ENCODE measurements around the gene ARHGEF12. TPM values are rescaled to one million over a fixed set of nuclear protein-coding genes. Genes with fewer than 3 reads are reported as not detected.

Gene ARHGEF12
- total RNA-seq, 2 donors from 2014 or later, result 46.5 to 71.1 TPM

GRCh38 chr11:120513436-120514315 is 177.5 kb downstream of the ARHGEF12 start:
- H3K4me1 ChIP-seq, result no peaks in the 10 kb centered on the region
- ATAC-seq (no peak), DNase-seq (no peak)
- peaks cover 0 to 3% of the 10 kb centered on the region in 2 donors for H3K27me3 ChIP-seq
- H3K4me3 ChIP-seq, result no peak overlapping the region
- no peak overlapping the region for H3K27ac ChIP-seq
- intact Hi-C loops (cut with DNase I), result loop anchor here (5.0 to 10.0 kb wide), 3 partner anchors 169 to 441 kb away; no protein-coding TSS in a partner anchor
- H3K9me3 ChIP-seq, result no peaks in the 10 kb centered on the region
- H3K36me3 ChIP-seq (replicated peaks in 1 of 2; ENCODE audit: insufficient read depth in 1 of 2, low read depth in 2 of 2), result no peaks in the 10 kb centered on the region
- TF ChIP-seq, protein P1, sequence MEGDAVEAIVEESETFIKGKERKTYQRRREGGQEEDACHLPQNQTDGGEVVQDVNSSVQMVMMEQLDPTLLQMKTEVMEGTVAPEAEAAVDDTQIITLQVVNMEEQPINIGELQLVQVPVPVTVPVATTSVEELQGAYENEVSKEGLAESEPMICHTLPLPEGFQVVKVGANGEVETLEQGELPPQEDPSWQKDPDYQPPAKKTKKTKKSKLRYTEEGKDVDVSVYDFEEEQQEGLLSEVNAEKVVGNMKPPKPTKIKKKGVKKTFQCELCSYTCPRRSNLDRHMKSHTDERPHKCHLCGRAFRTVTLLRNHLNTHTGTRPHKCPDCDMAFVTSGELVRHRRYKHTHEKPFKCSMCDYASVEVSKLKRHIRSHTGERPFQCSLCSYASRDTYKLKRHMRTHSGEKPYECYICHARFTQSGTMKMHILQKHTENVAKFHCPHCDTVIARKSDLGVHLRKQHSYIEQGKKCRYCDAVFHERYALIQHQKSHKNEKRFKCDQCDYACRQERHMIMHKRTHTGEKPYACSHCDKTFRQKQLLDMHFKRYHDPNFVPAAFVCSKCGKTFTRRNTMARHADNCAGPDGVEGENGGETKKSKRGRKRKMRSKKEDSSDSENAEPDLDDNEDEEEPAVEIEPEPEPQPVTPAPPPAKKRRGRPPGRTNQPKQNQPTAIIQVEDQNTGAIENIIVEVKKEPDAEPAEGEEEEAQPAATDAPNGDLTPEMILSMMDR (IDR thresholded peaks at IDR 0.05), result no peak
- no peak for TF ChIP-seq POLR2A (IDR thresholded peaks at IDR 0.05)
- 49 to 55% methylated on average over 18 to 19 of the region's 19 CpGs for WGBS, 2 donors

- DNase-seq (no peak), ATAC-seq (no peak)
- Histone ChIP-seq H3K4me1 (no peaks in the 10 kb centered on the region), H3K36me3 (replicated peaks in 1 of 2; ENCODE audit: insufficient read depth in 1 of 2, low read depth in 2 of 2) (no peaks in the 10 kb centered on the region), H3K27ac (no peak overlapping the region), H3K4me3 (no peak overlapping the region), H3K27me3 (peaks cover 0 to 3% of the 10 kb centered on the region in 2 donors), H3K9me3 (no peaks in the 10 kb centered on the region)
- intact Hi-C loops (cut with DNase I), result loop anchor here (5.0 to 10.0 kb wide), 3 partner anchors 168 to 440 kb away; no protein-coding TSS in a partner anchor
- no peak for TF ChIP-seq POLR2A (IDR thresholded peaks at IDR 0.05)
- TF ChIP-seq, protein P1 (IDR thresholded peaks at IDR 0.05), result no peak
- 70 to 80% methylated on average over 13 to 14 of the region's 14 CpGs for WGBS, 2 donors
These were observed 178.4 kb downstream of the ARHGEF12 start for GRCh38 chr11:120514541-120515121.

DNA sequence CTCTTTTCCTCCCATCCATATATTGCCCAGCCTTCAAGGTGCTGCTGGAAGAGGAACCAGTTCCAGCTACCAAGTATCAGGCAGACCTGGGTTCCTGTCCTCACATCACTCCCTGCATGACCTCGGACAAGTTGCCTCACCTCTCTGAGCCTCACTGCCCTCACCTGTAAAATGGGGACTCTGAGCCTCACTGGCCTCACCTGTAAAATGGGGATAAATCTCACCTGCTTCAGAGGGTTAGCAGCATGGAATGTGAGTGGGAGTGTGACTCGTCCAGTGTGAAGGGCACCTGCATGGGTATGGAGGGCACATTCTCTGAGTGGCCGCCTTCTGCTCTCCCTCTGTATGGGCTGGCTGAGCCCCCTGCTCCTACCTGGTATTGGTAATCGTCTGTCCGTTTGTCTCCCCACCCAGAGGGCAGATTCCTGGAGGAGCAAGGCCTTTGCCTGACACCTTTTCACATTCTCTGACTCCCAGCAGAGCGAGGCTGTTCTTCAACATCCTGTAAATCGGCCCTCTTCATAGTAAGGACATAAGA is 179.0 kb downstream of the ARHGEF12 start:
- intact Hi-C loops (cut with DNase I), result loop anchor here (10.0 kb wide), 1 partner anchor 440 kb away; no protein-coding TSS in a partner anchor

GRCh38 chr11:120516461-120517389 is 180.5 kb downstream of the ARHGEF12 start:
- intact Hi-C loops (cut with DNase I), result loop anchor here (10.0 kb wide), 1 partner anchor 438 kb away; no protein-coding TSS in a partner anchor
- 23 to 24% methylated on average over 27 to 39 of the region's 39 CpGs for whole genome bisulfite sequencing, 2 donors
- Histone ChIP-seq H3K4me1 (no peaks in the 10 kb centered on the region), H3K27me3 (peaks cover 0 to 3% of the 10 kb centered on the region in 2 donors), H3K27ac (no peak overlapping the region), H3K4me3 (no peak overlapping the region), H3K9me3 (no peaks in the 10 kb centered on the region), H3K36me3 (replicated peaks in 1 of 2; ENCODE audit: insufficient read depth in 1 of 2, low read depth in 2 of 2) (no peaks in the 10 kb centered on the region)
- DNase-seq (no peak), ATAC-seq (no peak)
- TF ChIP-seq POLR2A (IDR thresholded peaks at IDR 0.05), result no peak
- TF ChIP-seq, protein P1 (IDR thresholded peaks at IDR 0.05), result no peak

More for the DNA sequence above, 179.0 kb downstream of the ARHGEF12 start:
- no peak for ATAC-seq
- H3K4me1 ChIP-seq, result no peaks in the 10 kb centered on the region
- H3K27me3 ChIP-seq, result peaks cover 0 to 3% of the 10 kb centered on the region in 2 donors
- DNase-seq, result no peak
- no peak overlapping the region for H3K4me3 ChIP-seq
- H3K36me3 ChIP-seq (replicated peaks in 1 of 2; ENCODE audit: insufficient read depth in 1 of 2, low read depth in 2 of 2), result no peaks in the 10 kb centered on the region
- no peak overlapping the region for H3K27ac ChIP-seq
- no peaks in the 10 kb centered on the region for H3K9me3 ChIP-seq
- TF ChIP-seq POLR2A (IDR thresholded peaks at IDR 0.05), result no peak
- TF ChIP-seq, protein P1 (IDR thresholded peaks at IDR 0.05), result no peak
- WGBS, 2 donors, result 51 to 68% methylated on average over 7 of the region's 7 CpGs
